ENCODE data around the gene ANGPTL1. TPM values are rescaled to one million over a fixed set of nuclear protein-coding genes. Genes with fewer than 3 reads are reported as not detected.

Gene ANGPTL1
- total RNA-seq, 1 donor from 2014 or later: not detected

DNA sequence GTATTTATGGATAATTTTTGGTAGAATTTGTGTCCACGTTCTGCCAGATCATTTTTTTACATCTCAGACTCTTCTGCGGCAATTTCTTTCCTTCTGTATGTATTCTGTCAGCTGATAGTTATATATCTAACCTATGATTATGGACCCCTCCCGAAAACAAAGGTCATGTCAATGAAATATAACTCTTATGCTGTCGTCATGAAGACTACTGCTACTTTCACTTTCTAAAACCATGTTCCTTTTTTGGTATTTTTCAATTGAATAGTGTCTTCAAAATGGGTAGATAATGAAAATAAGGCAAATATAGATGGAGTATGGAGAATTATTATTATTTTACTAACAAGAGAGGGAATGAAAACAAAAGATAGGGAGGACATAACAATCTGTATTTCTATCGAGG is 3.2 kb downstream of the ANGPTL1 start:
- no peaks in the 10 kb centered on the region for H3K9me3 ChIP-seq (ENCODE audit: low read depth)
- no peaks in the 10 kb centered on the region for H3K9me3 Mint-ChIP-seq
- H3K36me3 Mint-ChIP-seq: peaks cover 2% of the 10 kb centered on the region
- H3K27me3 Mint-ChIP-seq (ENCODE audit: insufficient read depth, low read depth): no peaks in the 10 kb centered on the region
- no peak overlapping the region for H3K27ac ChIP-seq
- H3K4me3 Mint-ChIP-seq: no peak overlapping the region
- H3K4me3 ChIP-seq: no peak overlapping the region
- no peak for TF ChIP-seq CTCF (IDR thresholded peaks at IDR 0.05)
- no peak for TF ChIP-seq EZH2 (IDR thresholded peaks at IDR 0.05)
- TF ChIP-seq EZH2phosphoT487 (IDR thresholded peaks at IDR 0.05): no peak
- H3K79me2 ChIP-seq (ENCODE audit: low read depth): no peaks in the 10 kb centered on the region
- no peak overlapping the region for H2AFZ ChIP-seq (replicated peaks)
- peaks cover 28% of the 10 kb centered on the region for H3K4me1 Mint-ChIP-seq
- no peaks in the 10 kb centered on the region for H3K36me3 ChIP-seq
- peaks cover 20% of the 10 kb centered on the region for H4K20me1 ChIP-seq (ENCODE audit: low read depth)
- no peaks in the 10 kb centered on the region for H3F3A ChIP-seq (ENCODE audit: low read depth)
- no peak overlapping the region for H3K27ac Mint-ChIP-seq
- no peaks in the 10 kb centered on the region for H3K27me3 ChIP-seq
- no peak overlapping the region for H3K4me2 ChIP-seq
- H3K4me1 ChIP-seq: peaks cover 37% of the 10 kb centered on the region
- H3K9ac ChIP-seq: no peak overlapping the region
- DNase-seq (ENCODE audit: low spot score): no peak

DNA sequence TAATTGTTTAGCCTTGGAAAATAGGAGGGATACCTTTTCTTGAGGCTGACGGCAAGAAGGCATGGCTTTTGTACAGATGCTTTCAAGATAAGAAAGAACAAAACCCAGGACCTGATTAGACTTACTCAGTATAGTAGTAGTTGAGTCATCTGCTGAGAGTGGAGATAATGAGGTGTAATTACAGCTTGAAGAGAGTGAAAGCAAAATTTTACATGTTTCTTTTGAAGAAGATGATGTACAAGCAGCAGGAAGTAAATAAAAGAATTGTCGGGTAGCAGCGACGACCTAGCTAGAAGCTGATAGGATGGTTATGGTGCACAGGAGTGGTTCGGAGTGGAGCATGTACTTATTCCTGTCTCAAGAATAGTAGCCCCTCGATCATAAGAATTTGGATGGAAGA is 6.6 kb downstream of the ANGPTL1 start:
- no peak for DNase-seq (ENCODE audit: low spot score)

DNA sequence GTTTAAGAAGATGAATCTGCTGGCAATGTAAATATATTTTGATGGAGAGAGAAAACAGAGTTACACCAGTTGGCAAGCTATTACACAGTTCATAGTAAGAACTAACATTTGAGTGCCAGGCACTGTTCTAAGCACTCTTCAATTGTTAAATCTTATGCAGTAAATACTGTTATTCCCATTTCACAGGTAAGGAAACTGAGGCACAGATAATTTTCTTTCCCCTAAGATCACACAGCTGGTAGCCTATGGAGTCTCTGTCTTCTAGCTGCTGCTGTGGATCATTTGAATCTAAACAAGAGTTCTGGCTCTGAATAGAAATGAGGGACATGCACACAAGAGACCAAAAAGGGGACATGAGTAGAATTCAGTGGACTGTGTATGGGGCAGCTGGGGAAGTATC is 8.0 kb downstream of the ANGPTL1 start:
- Histone ChIP-seq H3K9me3 (ENCODE audit: low read depth) (no peaks in the 10 kb centered on the region), H3K4me3 (no peak overlapping the region), H3K36me3 (no peaks in the 10 kb centered on the region), H3K79me2 (ENCODE audit: low read depth) (no peaks in the 10 kb centered on the region), H3K9ac (no peak overlapping the region), H2AFZ (replicated peaks) (no peak overlapping the region), H3K27ac (no peak overlapping the region), H3F3A (ENCODE audit: low read depth) (no peaks in the 10 kb centered on the region), H3K4me2 (no peak overlapping the region), H3K4me1 (no peaks in the 10 kb centered on the region), H4K20me1 (ENCODE audit: low read depth) (no peaks in the 10 kb centered on the region), H3K27me3 (no peaks in the 10 kb centered on the region)
- no peak overlapping the region for H3K4me3 Mint-ChIP-seq
- no peaks in the 10 kb centered on the region for H3K27me3 Mint-ChIP-seq (ENCODE audit: insufficient read depth, low read depth)
- H3K4me1 Mint-ChIP-seq: no peaks in the 10 kb centered on the region
- no peak overlapping the region for H3K27ac Mint-ChIP-seq
- peaks cover 8% of the 10 kb centered on the region for H3K36me3 Mint-ChIP-seq
- DNase-seq (ENCODE audit: low spot score): no peak
- H3K9me3 Mint-ChIP-seq: no peaks in the 10 kb centered on the region
- TF ChIP-seq EZH2 (IDR thresholded peaks at IDR 0.05): no peak
- no peak for TF ChIP-seq EZH2phosphoT487 (IDR thresholded peaks at IDR 0.05)
- no peak for TF ChIP-seq CTCF (IDR thresholded peaks at IDR 0.05)

More for the DNA sequence above, 6.6 kb downstream of the ANGPTL1 start:
- Histone ChIP-seq H3K27ac (no peak overlapping the region), H4K20me1 (ENCODE audit: low read depth) (peaks cover 5% of the 10 kb centered on the region), H2AFZ (replicated peaks) (no peak overlapping the region), H3K9ac (no peak overlapping the region), H3K36me3 (no peaks in the 10 kb centered on the region), H3K9me3 (ENCODE audit: low read depth) (no peaks in the 10 kb centered on the region), H3K4me2 (no peak overlapping the region), H3K27me3 (no peaks in the 10 kb centered on the region), H3K4me1 (peaks cover 11% of the 10 kb centered on the region), H3K79me2 (ENCODE audit: low read depth) (no peaks in the 10 kb centered on the region), H3K4me3 (no peak overlapping the region), H3F3A (ENCODE audit: low read depth) (no peaks in the 10 kb centered on the region)
- no peak overlapping the region for H3K4me3 Mint-ChIP-seq
- peaks cover 8% of the 10 kb centered on the region for H3K36me3 Mint-ChIP-seq
- no peak overlapping the region for H3K27ac Mint-ChIP-seq
- TF ChIP-seq EZH2phosphoT487 (IDR thresholded peaks at IDR 0.05) (no peak), CTCF (IDR thresholded peaks at IDR 0.05) (no peak), EZH2 (IDR thresholded peaks at IDR 0.05) (no peak)
- H3K9me3 Mint-ChIP-seq: no peaks in the 10 kb centered on the region
- H3K4me1 Mint-ChIP-seq: peaks cover 6% of the 10 kb centered on the region
- no peaks in the 10 kb centered on the region for H3K27me3 Mint-ChIP-seq (ENCODE audit: insufficient read depth, low read depth)

Measured in neural progenitor cell (in vitro differentiated cells).